Endothelial cell of umbilical vein (primary cell): Measurements from ENCODE around the gene MEN1. TPM values are rescaled to one million over a fixed set of nuclear protein-coding genes. Genes with fewer than 3 reads are reported as not detected.

Source experiments
- BruUV-seq: library from RNA; stranded (reverse); fragments of 400-500 nt; replicated peaks from 2 replicates; lab custom pipeline; 2021; lab: Mats Ljungman, UMichigan
- CTCF ChIA-PET: fragments of 300-600, 350-600 bp; sonication (Branson Sonifier 250); formaldehyde crosslinking; loops from one replicate; lab custom pipeline; 2021; ENCODE audit warnings: antibody characterized with exemption, inconsistent platforms; lab: Charles Lee
- POLR2A ChIA-PET: fragments of 300-600, 350-600 bp; sonication (Branson Sonifier 250); formaldehyde crosslinking; loops from one replicate; lab custom pipeline; 2021; ENCODE audit warnings: antibody characterized with exemption, inconsistent platforms; lab: Charles Lee
- DNase-seq: peaks from one replicate; pipeline ENCODE4 v3.0.0-alpha.2; 2011; ENCODE audit warnings: low read depth, low spot score
- FAIRE-seq: peaks from 2 replicates; lab custom pipeline; 2011; peaks lifted over from hg19 to GRCh38; lab: Jason Lieb, UNC
- H2AFZ ChIP-seq: 2 replicates; pipeline ENCODE4 v1.6.0; 2012; ENCODE audit warnings: low read depth, low read length, control low read depth, inconsistent platforms
- H3K27ac ChIP-seq: 2 replicates; pipeline ENCODE4 v1.5.1; 2011; ENCODE audit warnings: low read depth, mild to moderate bottlenecking, control low read depth, low read length, moderate library complexity; ENCODE audit not compliant: insufficient read depth
- H3K27me3 ChIP-seq, 2 experiments: 2 replicates each; pipeline versions ENCODE4 v1.6.0 to v1.6.1; 2011; ENCODE audit warnings: low read length in 2 of 2, mixed read lengths in 1 of 2; ENCODE audit not compliant: control insufficient read depth in 2 of 2, insufficient read depth in 2 of 2
- H3K36me3 ChIP-seq, 2 experiments: 2 replicates in 1 of 2; 3 replicates in 1 of 2; pipeline ENCODE4 v1.5.1; 2011; ENCODE audit warnings: low read length in 2 of 2, mild to moderate bottlenecking in 1 of 2, moderate library complexity in 1 of 2; ENCODE audit not compliant: control insufficient read depth in 2 of 2, insufficient read depth in 2 of 2; ENCODE audit errors: extremely low read depth in 1 of 2
- H3K4me1 ChIP-seq: 3 replicates; pipeline ENCODE4 v1.5.1; 2011; ENCODE audit warnings: mild to moderate bottlenecking, low read length; ENCODE audit not compliant: control insufficient read depth, insufficient read depth; ENCODE audit errors: extremely low read depth
- H3K4me2 ChIP-seq: 2 replicates; pipeline ENCODE4 v1.6.1; 2011; ENCODE audit warnings: low read length, control low read depth, mixed read lengths; ENCODE audit not compliant: insufficient read depth
- H3K4me3 ChIP-seq, 3 experiments: fragments of 200-600 bp in 1 of 3; sonication (generic), shearing (Covaris generic) in 1 of 3; replicated peaks in 1 of 3; 2 replicates each; pipeline ENCODE4 v1.5.1; 2011 to 2016; ENCODE audit warnings: control low read depth in 3 of 3, low read length in 3 of 3, mild to moderate bottlenecking in 2 of 3, inconsistent platforms in 1 of 3, low read depth in 1 of 3, moderate library complexity in 1 of 3; ENCODE audit not compliant: insufficient read depth in 1 of 3
- H3K79me2 ChIP-seq: 2 replicates; pipeline ENCODE4 v1.6.0; 2012; ENCODE audit warnings: low read length, inconsistent platforms; ENCODE audit not compliant: control insufficient read depth, insufficient read depth
- H3K9ac ChIP-seq: replicated peaks from 2 replicates; pipeline ENCODE3; 2011; ENCODE audit warnings: low read length, control low read depth; ENCODE audit not compliant: insufficient read depth; ENCODE audit errors: extremely low read depth
- H3K9me1 ChIP-seq: replicated peaks from 3 replicates; pipeline ENCODE4 v1.6.0; 2011; ENCODE audit warnings: mild to moderate bottlenecking, low read length; ENCODE audit not compliant: control insufficient read depth, insufficient read depth; ENCODE audit errors: extremely low read depth
- H3K9me3 ChIP-seq: replicated peaks from 2 replicates; pipeline ENCODE4 v1.5.1; 2012; ENCODE audit warnings: low read length, inconsistent platforms; ENCODE audit not compliant: control insufficient read depth, insufficient read depth
- H4K20me1 ChIP-seq: replicated peaks from 2 replicates; pipeline ENCODE3; 2011; ENCODE audit warnings: mild to moderate bottlenecking, low read length; ENCODE audit not compliant: control insufficient read depth, insufficient read depth; ENCODE audit errors: extremely low read depth
- EZH2 ChIP-seq: IDR thresholded peaks from 2 replicates; pipeline ENCODE4 v1.6.1; 2012; ENCODE audit warnings: borderline replicate concordance, low read depth, mild to moderate bottlenecking, moderate library complexity, low read length, inconsistent platforms; ENCODE audit not compliant: severe bottlenecking
- FOS ChIP-seq: IDR thresholded peaks from 2 replicates; pipeline ENCODE4 v1.6.1; 2011; ENCODE audit warnings: mild to moderate bottlenecking, low read length, moderate library complexity, borderline replicate concordance; ENCODE audit not compliant: insufficient read depth
- GATA2 ChIP-seq: IDR thresholded peaks from 2 replicates; pipeline ENCODE4 v1.7.0; 2011; ENCODE audit warnings: low read depth, mild to moderate bottlenecking, moderate library complexity, mixed read lengths, low read length; ENCODE audit not compliant: insufficient read length, insufficient read depth
- JUN ChIP-seq: IDR thresholded peaks from 2 replicates; pipeline ENCODE4 v1.6.1; 2011; ENCODE audit warnings: borderline replicate concordance, low read depth; ENCODE audit not compliant: insufficient read length, insufficient read depth
- MYC ChIP-seq: IDR thresholded peaks from one replicate; pipeline ENCODE4 v1.6.1; 2011; ENCODE audit warnings: mild to moderate bottlenecking, low read depth, low read length
- POLR2A ChIP-seq: IDR thresholded peaks from 2 replicates; pipeline ENCODE4 v1.6.1; 2012; ENCODE audit warnings: low read depth, mild to moderate bottlenecking, control low read depth, low read length
- POLR2AphosphoS5 ChIP-seq: IDR thresholded peaks from 2 replicates; pipeline ENCODE4 v1.6.1; 2012; ENCODE audit warnings: low read depth, mild to moderate bottlenecking, control low read depth, low read length, moderate library complexity; ENCODE audit not compliant: insufficient read depth
- dilution Hi-C: fragments of 300-500 bp; cut with MboI; formaldehyde crosslinking; loops from one replicate; pipeline ENCODE4 v1.15.0; 2019; ENCODE audit warnings: low sequenced_read_pairs; ENCODE audit not compliant: extremely low pct_ligation_motif_present
- intact Hi-C: fragments of 100-400 bp; cut with micrococcal nuclease; formaldehyde crosslinking; loops from one replicate; pipeline ENCODE4 v1.10.0; 2022
- polyA plus RNA-seq, 4 experiments: library from polyadenylated mRNA; depleted of rRNA in 3 of 4; stranded (reverse) in 3 of 4; unstranded in 1 of 4; fragments of >200 nt; gene quantifications; 2 replicates each; pipeline versions ENCODE4 v1.2.1 to v1.2.3, GENCODE V29; 2011 to 2012; ENCODE audit warnings: missing spikeins in 1 of 4
- total RNA-seq: library from RNA; stranded (reverse); gene quantifications from 2 replicates; pipeline ENCODE4 v1.2.3, GENCODE V29; 2021
- TF ChIP-seq, protein P1 (sequence below), 2 donors: IDR thresholded peaks; 1 replicate in 1 of 2; 2 replicates in 1 of 2; pipeline ENCODE4 v1.5.1; 2011; ENCODE audit warnings: low read length in 2 of 2, mild to moderate bottlenecking in 2 of 2, moderate library complexity in 2 of 2, control low read depth in 1 of 2, inconsistent platforms in 1 of 2, low read depth in 1 of 2; ENCODE audit not compliant: insufficient read depth in 1 of 2; ENCODE audit errors: extremely low read depth in 1 of 2
- TF ChIP-seq, protein P2 (sequence below): IDR thresholded peaks from 2 replicates; pipeline ENCODE4 v1.6.1; 2011; ENCODE audit not compliant: insufficient read depth, insufficient read length

Gene MEN1
- total and polyA plus RNA-seq, 2 donors (not counting 3 experiments of a cell fraction or from before 2014, with no cell fraction given): 41.1 to 43.1 TPM

DNA sequence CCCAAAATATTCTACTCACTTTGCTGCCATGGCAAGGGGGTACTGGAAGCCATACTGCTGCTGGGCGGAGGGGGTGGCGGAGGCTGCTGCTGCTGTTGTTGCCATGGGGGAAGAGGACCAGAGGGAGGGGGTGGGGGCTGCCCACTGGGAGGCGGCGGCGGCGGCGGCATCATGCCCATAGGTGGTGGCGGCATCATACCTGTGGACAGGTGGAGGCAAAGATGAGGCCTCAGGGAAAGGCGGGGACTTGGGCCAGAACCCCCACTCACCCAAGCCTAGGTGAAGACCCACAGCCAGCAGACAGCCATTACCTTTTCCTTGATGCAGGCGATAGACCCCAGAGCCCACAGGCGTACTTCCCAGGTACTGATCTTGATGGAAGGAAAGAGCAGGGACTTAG is 43.5 kb downstream of the MEN1 start:
- Histone ChIP-seq H3K9me3 (no peaks in the 10 kb centered on the region), H3K9ac (no peak overlapping the region), H3K36me3 (peaks cover 71 to 75% of the 10 kb centered on the region in 2 experiments), H2AFZ (no peak overlapping the region), H4K20me1 (peaks cover 10% of the 10 kb centered on the region), H3K27ac (no peak overlapping the region), H3K4me3 (no peak overlapping the region), H3K27me3 (no peaks in the 10 kb centered on the region), H3K79me2 (peaks cover 52% of the 10 kb centered on the region), H3K4me2 (no peak overlapping the region), H3K9me1 (no peaks in the 10 kb centered on the region), H3K4me1 (peaks cover 24% of the 10 kb centered on the region)
- no peak for FAIRE-seq
- intact Hi-C loops (no loop called here), dilution Hi-C loops (no loop called here)
- no peak for DNase-seq
- ChIA-PET CTCF (no interaction called here), POLR2A (no interaction called here)
- TF ChIP-seq, protein P1, sequence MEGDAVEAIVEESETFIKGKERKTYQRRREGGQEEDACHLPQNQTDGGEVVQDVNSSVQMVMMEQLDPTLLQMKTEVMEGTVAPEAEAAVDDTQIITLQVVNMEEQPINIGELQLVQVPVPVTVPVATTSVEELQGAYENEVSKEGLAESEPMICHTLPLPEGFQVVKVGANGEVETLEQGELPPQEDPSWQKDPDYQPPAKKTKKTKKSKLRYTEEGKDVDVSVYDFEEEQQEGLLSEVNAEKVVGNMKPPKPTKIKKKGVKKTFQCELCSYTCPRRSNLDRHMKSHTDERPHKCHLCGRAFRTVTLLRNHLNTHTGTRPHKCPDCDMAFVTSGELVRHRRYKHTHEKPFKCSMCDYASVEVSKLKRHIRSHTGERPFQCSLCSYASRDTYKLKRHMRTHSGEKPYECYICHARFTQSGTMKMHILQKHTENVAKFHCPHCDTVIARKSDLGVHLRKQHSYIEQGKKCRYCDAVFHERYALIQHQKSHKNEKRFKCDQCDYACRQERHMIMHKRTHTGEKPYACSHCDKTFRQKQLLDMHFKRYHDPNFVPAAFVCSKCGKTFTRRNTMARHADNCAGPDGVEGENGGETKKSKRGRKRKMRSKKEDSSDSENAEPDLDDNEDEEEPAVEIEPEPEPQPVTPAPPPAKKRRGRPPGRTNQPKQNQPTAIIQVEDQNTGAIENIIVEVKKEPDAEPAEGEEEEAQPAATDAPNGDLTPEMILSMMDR (IDR thresholded peaks at IDR 0.05; ENCODE audit: extremely low read depth in 1 of 2, insufficient read depth in 1 of 2, low read depth in 1 of 2, low read length in 2 of 2): no peak
- TF ChIP-seq, protein P2, sequence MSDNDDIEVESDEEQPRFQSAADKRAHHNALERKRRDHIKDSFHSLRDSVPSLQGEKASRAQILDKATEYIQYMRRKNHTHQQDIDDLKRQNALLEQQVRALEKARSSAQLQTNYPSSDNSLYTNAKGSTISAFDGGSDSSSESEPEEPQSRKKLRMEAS: no peak
- no peak for TF ChIP-seq JUN
- no peak for TF ChIP-seq GATA2
- no peak for TF ChIP-seq EZH2
- TF ChIP-seq POLR2A: no peak
- no peak for TF ChIP-seq POLR2AphosphoS5
- TF ChIP-seq FOS: no peak
- no peak for TF ChIP-seq MYC
- no TSS peak for BruUV-seq
